Limb (tissue), 2 donors: ENCODE data around the gene MVB12B.
A peak's percentile ranks its signal among the peaks of the same experiment; 100 is the strongest.

Experiments used
- DNase-seq, 2 donors: peaks; one replicate each; pipeline ENCODE4 v3.0.0-alpha.2; 2016; ENCODE audit errors: extremely low spot score in 2 of 2

MVB12B gene

DNA sequence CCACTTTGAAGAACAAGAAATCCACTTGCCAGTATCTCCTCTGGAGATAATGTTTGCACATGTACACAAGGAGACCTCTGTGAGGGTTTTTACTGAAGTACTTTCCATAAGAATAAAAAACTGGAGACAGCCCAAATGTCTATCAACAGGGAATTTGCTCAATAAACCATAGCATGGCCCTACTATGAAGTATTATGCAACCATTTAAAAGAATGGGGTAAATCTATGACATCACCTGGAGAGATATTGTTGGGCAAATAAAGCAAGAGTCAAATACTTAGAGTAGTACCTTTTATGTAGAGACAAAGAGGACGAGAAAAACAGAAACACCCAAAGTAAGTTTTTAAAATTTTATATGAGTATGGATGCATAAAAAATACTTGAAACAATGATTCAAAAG, 23.9 kb upstream of the MVB12B start:
- DNase-seq, result no peak

- DNase-seq, result no peak
Observed at GRCh38 chr9:126303488-126303887, 23.1 kb upstream of the MVB12B start.

- no peak for DNase-seq
Observed at GRCh38 chr9:126304207-126304970, 22.2 kb upstream of the MVB12B start.

DNA sequence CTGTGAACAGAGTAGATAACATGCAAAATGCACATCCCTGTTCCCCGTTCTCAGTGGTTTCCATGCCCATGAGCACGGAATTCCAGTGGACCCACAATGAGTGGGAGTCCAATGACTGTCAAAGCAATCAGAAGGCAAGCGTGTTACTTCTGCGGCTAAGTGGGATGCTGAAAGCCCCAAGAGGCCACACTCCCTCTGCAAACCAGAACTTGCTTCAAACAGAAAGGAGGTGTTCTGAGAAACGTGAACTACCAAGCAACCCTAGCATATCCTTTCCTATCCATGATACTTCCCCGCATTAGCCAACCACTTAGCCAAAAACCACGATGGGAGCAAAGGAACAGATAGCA, 21.7 kb upstream of the MVB12B start:
- DNase-seq, result no peak

- DNase-seq, result no peak
Observed at GRCh38 chr9:126306071-126306647, 20.5 kb upstream of the MVB12B start.

DNA sequence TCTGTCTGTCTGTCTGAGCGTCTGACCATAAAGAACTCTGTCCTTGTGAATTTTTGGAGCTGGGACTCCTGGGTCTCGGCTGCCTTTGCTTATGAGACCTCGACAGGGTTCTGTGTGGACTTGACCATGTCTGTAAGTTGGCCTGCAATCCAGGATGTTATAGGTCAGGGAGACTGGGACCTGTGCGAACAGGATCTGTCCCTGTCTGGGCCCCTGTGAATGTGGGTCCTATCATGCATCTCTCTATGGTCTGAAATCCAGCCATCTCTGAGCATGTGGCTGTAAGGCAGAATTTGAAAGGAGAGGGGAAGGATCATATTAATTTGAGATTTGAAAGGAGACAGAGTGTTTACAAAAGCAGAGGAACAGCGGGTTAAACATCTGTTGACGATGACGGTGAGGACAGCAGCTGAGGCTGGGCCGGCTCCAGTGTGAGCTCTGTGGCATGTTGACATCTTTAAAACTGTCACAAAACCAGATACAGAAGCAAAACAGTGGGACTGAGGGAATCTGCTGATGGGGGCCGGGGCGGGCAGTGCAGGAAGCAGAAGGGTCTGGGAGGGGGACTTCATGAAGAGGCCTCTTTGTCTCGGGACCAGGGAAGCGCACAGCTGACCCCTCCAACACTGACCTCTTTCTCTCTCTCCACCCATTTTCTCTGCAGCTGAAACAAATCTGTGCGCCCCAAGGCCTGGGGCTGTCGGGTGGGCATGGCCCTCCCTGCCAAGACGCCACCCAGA, 19.1 kb upstream of the MVB12B start:
- DNase-seq, result peak in 1 of 2 donors; percentile 30

GRCh38 chr9:126309427-126310189, 17.0 kb upstream of the MVB12B start:
- DNase-seq, result no peak

- DNase-seq, result no peak
Observed at GRCh38 chr9:126312584-126313551, 13.8 kb upstream of the MVB12B start.

DNA sequence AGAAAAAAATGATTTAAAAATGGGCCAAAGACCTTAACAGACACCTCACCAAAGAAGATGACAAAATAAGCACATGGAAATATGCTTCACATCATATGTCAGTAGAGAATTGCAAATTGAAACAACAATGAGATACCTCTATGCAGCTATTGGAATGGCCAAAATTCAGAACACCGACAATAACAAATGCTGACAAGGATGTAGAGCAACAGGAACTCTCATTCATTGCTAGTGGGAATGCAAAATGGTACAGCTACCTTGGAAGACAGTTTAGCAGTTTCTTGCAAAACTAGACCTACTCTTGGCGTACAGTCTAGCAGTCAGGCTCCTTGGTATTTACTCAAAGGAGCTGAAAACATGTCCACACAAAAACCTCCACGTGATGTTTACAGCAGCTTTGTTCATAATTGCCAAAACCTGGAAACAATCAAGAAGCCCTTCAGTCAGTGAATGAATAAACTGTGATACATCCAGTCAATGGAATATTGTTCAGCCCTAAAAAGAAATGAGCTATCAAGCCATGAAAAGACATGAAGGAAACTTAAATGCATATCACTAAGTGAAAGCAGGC, 10.5 kb upstream of the MVB12B start:
- no peak for DNase-seq

GRCh38 chr9:126317513-126317912, 9.1 kb upstream of the MVB12B start:
- DNase-seq, result no peak

DNA sequence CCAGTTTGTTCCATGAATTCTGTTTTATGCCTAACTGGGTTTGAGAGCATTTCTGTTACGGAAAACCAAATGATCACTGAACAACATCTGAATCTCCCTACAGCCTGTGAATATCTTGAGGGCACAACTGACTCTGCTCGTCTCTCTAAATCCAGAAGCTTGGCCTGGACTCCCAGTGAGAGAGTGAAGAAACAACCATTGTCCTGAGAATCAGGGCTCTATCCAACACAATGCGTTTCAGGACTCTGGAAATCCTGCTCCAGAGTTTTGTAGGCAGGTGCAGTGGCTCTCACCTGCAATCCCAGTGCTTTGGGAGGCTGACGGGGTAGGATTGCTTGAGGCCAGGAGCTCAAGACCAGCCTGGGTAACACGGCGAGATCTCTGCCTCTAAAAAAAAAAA, 7.8 kb upstream of the MVB12B start:
- no peak for DNase-seq

DNA sequence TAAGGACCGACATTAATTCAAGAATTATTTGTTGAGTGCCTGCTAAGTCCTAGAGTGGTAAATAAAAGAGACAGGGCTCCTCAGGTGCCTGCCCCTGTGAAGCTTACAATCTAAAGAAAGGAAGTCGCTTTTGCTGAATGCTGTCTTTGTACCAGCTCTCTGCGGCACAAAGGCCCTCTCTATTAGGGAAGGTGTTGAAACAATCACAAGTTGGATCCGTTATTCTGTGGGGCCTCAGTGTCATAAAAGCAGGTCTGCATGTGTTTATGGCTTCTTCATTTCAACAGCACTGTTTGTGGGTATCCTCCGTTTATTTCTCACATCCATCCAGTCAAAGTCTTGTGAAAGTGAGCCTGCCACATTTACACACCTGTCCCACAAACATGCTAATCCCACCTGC, 7.0 kb upstream of the MVB12B start:
- no peak for DNase-seq

DNA sequence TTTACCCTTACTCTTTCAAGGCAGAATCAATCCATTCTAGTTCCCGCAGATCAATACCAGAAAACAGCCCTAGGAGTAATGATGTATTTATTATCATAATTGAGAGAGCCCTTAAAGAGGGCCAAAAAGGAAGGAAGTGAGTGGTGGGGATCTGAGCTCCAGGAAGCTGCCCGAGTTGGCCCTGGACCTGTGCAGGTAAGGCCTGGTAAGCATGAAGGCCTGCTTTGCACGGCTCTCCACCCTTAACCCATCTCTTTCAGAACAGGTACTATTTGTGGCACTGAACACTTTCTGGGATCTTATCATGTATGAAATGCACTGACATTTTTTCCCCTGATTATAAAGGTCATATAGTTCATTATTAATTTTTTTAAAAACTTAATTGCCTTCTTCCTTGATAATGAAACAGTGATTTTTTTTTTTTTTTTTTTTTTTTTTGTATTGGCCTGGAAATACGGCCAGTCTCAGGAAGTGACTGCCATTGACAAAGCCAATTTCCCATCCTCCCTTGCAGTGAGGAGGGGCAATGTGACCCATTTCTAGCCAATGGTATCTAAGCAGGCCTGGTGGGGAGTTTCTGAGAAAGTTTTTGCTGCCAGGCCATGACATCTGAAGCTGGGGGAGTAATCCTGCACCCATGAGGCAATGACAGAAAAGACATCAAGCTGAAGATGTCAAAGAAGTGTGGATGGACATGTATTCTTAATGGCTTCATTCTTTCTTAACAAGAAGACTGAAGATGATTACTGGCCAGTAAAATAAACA, 6.3 kb upstream of the MVB12B start:
- no peak for DNase-seq

GRCh38 chr9:126321742-126322141, 4.9 kb upstream of the MVB12B start:
- no peak for DNase-seq

GRCh38 chr9:126325821-126326220, 808 bp upstream of the MVB12B start:
- no peak for DNase-seq

GRCh38 chr9:126327006-126327713, 531 bp downstream of the MVB12B start:
- peak in 1 of 2 donors; percentile 57 for DNase-seq

DNA sequence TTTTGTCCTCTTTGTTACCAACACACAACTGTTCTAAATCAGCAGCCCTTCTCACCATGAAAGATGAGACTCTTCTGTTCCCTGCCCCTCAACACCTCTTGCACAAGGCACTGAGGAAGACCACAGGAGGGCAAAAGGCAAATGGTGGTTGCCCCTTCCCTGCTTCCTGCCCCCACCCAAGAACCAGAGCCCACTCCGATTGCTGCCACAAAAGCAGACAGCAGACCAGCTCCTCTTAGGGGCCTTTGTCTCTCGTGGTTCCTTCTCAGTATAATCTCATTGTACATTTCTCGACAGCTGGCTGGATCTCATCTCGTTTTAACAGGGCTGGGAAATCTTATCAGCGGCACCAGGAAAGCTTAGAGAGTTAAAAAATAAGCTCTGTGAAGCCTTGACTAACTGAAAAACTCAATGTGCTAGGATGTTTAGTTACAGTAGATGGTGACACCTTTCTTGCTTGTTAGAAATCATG, 1.1 kb downstream of the MVB12B start:
- no peak for DNase-seq

DNA sequence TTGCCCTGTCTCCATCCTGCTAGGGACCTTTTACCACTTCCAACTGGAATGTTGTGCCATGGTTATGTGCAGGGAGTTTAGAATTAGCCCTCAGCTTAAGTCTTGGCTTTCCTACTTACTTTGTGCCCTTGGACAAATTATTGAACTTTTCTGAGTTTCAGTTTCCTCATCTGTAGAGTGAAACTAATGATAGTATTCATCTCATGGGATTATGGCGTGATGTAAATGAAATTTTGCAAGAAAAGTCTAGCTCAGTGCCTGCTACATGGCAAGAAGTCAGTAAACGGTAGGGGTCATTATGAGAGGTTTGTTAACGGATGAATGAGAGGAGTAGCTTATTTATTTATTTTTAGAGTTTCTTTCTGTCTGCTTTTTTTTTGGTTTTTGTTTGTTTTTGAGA, 1.8 kb downstream of the MVB12B start:
- DNase-seq, result no peak
